Prostate gland (tissue), 2 donors: Measurements from ENCODE around the gene MMS22L.

Experiments used
- POLR2A ChIP-seq: fragments of 450-650 bp; IDR thresholded peaks from one replicate; pipeline ENCODE4 v1.6.1; 2016; ENCODE audit warnings: antibody characterized with exemption, mild to moderate bottlenecking
- POLR2AphosphoS5 ChIP-seq: sonication (generic); formaldehyde crosslinking; IDR thresholded peaks from one replicate; pipeline ENCODE4 v1.6.1; 2017; ENCODE audit warnings: antibody characterized with exemption
- TF ChIP-seq, protein P1 (sequence below), 4 experiments: fragments of 200-600 bp in 2 of 4; fragments of 450-650 bp in 2 of 4; sonication (generic) in 2 of 4; IDR thresholded peaks; 1 replicate in 3 of 4; 2 replicates in 1 of 4; pipeline ENCODE4 v1.5.1; 2016 to 2019; ENCODE audit warnings: antibody characterized with exemption in 4 of 4, mild to moderate bottlenecking in 2 of 4, moderate library complexity in 2 of 4

DNA sequence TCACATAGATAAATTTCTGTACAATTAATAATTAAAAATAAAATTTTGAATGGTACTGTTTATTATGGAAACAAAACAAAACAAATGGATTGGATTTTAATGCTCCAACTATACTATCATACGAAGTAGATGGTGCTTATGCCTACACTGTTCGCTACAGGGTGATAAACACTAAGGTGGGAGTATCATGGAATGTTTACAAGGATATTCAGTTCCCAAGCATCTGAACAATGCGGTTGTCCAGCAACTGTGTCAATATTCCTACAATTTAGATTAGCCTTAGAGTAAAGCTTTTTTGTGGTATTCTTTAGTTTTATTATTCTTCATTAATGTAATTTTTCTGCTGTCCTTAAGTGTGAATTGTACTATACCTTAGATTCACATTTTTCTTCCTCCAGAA lies 105.1 kb downstream of the MMS22L start:
- TF ChIP-seq, protein P1, sequence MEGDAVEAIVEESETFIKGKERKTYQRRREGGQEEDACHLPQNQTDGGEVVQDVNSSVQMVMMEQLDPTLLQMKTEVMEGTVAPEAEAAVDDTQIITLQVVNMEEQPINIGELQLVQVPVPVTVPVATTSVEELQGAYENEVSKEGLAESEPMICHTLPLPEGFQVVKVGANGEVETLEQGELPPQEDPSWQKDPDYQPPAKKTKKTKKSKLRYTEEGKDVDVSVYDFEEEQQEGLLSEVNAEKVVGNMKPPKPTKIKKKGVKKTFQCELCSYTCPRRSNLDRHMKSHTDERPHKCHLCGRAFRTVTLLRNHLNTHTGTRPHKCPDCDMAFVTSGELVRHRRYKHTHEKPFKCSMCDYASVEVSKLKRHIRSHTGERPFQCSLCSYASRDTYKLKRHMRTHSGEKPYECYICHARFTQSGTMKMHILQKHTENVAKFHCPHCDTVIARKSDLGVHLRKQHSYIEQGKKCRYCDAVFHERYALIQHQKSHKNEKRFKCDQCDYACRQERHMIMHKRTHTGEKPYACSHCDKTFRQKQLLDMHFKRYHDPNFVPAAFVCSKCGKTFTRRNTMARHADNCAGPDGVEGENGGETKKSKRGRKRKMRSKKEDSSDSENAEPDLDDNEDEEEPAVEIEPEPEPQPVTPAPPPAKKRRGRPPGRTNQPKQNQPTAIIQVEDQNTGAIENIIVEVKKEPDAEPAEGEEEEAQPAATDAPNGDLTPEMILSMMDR (IDR thresholded peaks at IDR 0.05), result no peak
- TF ChIP-seq POLR2AphosphoS5, result no peak
- no peak for TF ChIP-seq POLR2A
